Mucosa of descending colon (tissue), 3 donors: ENCODE measurements around the gene CLNK. TPM values are rescaled to one million over a fixed set of nuclear protein-coding genes. Genes with fewer than 3 reads are reported as not detected.

Experiments
- ATAC-seq: fragments of 200-7000 bp; cut with Tn5 transposase; one replicate; pipeline ENCODE4 v1.9.1; 2020; ENCODE audit warnings: mild to moderate bottlenecking, moderate library complexity
- DNase-seq, 3 donors: peaks; one replicate each; pipeline ENCODE4 v3.0.0-alpha.2; 2020
- H3K36me3 ChIP-seq: fragments of 200-600 bp; one replicate; pipeline ENCODE4 v1.8.0; 2021; ENCODE audit warnings: low read depth, mild to moderate bottlenecking
- H3K4me1 ChIP-seq: fragments of 200-600 bp; one replicate; pipeline ENCODE4 v1.8.0; 2021; ENCODE audit warnings: low read depth, mild to moderate bottlenecking
- H3K4me3 ChIP-seq: fragments of 200-600 bp; one replicate; pipeline ENCODE4 v1.8.0; 2021; ENCODE audit warnings: mild to moderate bottlenecking
- H3K9me3 ChIP-seq: fragments of 200-600 bp; one replicate; pipeline ENCODE4 v1.8.0; 2021; ENCODE audit warnings: mild to moderate bottlenecking
- CTCF ChIP-seq: fragments of 200-600 bp; IDR thresholded peaks from one replicate; pipeline ENCODE4 v1.8.0; 2022; ENCODE audit warnings: antibody characterized with exemption, mild to moderate bottlenecking
- intact Hi-C, 2 donors: fragments of 100-400 bp; cut with DNase I in 1 of 2; cut with micrococcal nuclease in 1 of 2; formaldehyde crosslinking; loops; one replicate each; pipeline versions ENCODE4 v1.11.0 to v1.11.1; 2022; cut with DNase I, micrococcal nuclease
- total RNA-seq, 3 donors: library from RNA; stranded (reverse); fragmentation: NEBNext Ultra II Directional in 2 of 3; extraction: Animal tissue kit (Norgen Biotek cat#: 25700) in 2 of 3; gene quantifications; one replicate each; pipeline versions ENCODE4 v1.2.1 to v1.2.4, GENCODE V29; 2021 to 2023
- donor health status: DM: no; HTN: no; CAD: no; lungs with moderate emphysema.
- donor health status: DM: no; HTN: no; CAD: no.
- donor health status: DM: no; HTN: yes; CAD: no.

Gene CLNK
- total RNA-seq, 3 donors from 2014 or later = 0.27 to 0.60 TPM; not detected in 1

- H3K4me3 ChIP-seq = no peak overlapping the region
These were observed 21.6 kb downstream of the CLNK start for GRCh38 chr4:10662937-10663336.

GRCh38 chr4:10661047-10661446 is 23.5 kb downstream of the CLNK start:
- H3K4me3 ChIP-seq = no peak overlapping the region
- TF ChIP-seq CTCF = no peak
- no peak for ATAC-seq
- intact Hi-C loops = no loop called here
- H3K9me3 ChIP-seq = no peaks in the 10 kb centered on the region
- no peaks in the 10 kb centered on the region for H3K36me3 ChIP-seq
- DNase-seq = no peak
- H3K4me1 ChIP-seq = no peaks in the 10 kb centered on the region

More at GRCh38 chr4:10662937-10663336, 21.6 kb downstream of the CLNK start:
- ATAC-seq = no peak
- intact Hi-C loops = no loop called here
- Histone ChIP-seq H3K9me3 (no peaks in the 10 kb centered on the region), H3K36me3 (no peaks in the 10 kb centered on the region), H3K4me1 (no peaks in the 10 kb centered on the region)
- no peak for TF ChIP-seq CTCF
- DNase-seq = no peak

- intact Hi-C loops = no loop called here
- no peak for TF ChIP-seq CTCF
- ATAC-seq = no peak
These were observed 25.3 kb downstream of the CLNK start for GRCh38 chr4:10659251-10659650.

GRCh38 chr4:10656988-10657387 is 27.6 kb downstream of the CLNK start:
- Histone ChIP-seq H3K9me3 (no peaks in the 10 kb centered on the region), H3K36me3 (no peaks in the 10 kb centered on the region)

More at GRCh38 chr4:10659251-10659650, 25.3 kb downstream of the CLNK start:
- H3K36me3 ChIP-seq = no peaks in the 10 kb centered on the region
- H3K4me3 ChIP-seq = no peak overlapping the region
- H3K4me1 ChIP-seq = no peaks in the 10 kb centered on the region
- H3K9me3 ChIP-seq = no peaks in the 10 kb centered on the region
- DNase-seq = no peak

GRCh38 chr4:10656420-10656819 is 28.1 kb downstream of the CLNK start:
- Histone ChIP-seq H3K9me3 (no peaks in the 10 kb centered on the region), H3K4me3 (no peak overlapping the region), H3K36me3 (no peaks in the 10 kb centered on the region), H3K4me1 (no peaks in the 10 kb centered on the region)
- TF ChIP-seq CTCF = no peak
- intact Hi-C loops = no loop called here
- ATAC-seq = no peak
- no peak for DNase-seq

More at GRCh38 chr4:10656988-10657387, 27.6 kb downstream of the CLNK start:
- ATAC-seq (peak; percentile 64), DNase-seq (peak in 1 of 3 donors; percentile 17)
- no peaks in the 10 kb centered on the region for H3K4me1 ChIP-seq
- TF ChIP-seq CTCF = no peak
- intact Hi-C loops = no loop called here
- H3K4me3 ChIP-seq = no peak overlapping the region

- no peaks in the 10 kb centered on the region for H3K4me1 ChIP-seq
- intact Hi-C loops = no loop called here
- no peaks in the 10 kb centered on the region for H3K9me3 ChIP-seq
- no peak overlapping the region for H3K4me3 ChIP-seq
- ATAC-seq (no peak), DNase-seq (no peak)
- no peaks in the 10 kb centered on the region for H3K36me3 ChIP-seq
- TF ChIP-seq CTCF = no peak
These were observed 28.6 kb downstream of the CLNK start for GRCh38 chr4:10655968-10656367.
